GM19324 (cell line): Measurements from ENCODE around the gene SSMEM1.
"Not testable (repeated sequence)": the region's sequence is repeated elsewhere in the genome, so short reads cannot be mapped to it uniquely, and the experiment has no call there.

Source experiments
- ATAC-seq: cut with Tn5 transposase; IDR thresholded peaks from one replicate; pipeline ENCODE4 v1.9.1; 2021; ENCODE audit warnings: mild to moderate bottlenecking, moderate library complexity; ENCODE audit not compliant: unreplicated experiment, low FRiP score

Gene SSMEM1

DNA sequence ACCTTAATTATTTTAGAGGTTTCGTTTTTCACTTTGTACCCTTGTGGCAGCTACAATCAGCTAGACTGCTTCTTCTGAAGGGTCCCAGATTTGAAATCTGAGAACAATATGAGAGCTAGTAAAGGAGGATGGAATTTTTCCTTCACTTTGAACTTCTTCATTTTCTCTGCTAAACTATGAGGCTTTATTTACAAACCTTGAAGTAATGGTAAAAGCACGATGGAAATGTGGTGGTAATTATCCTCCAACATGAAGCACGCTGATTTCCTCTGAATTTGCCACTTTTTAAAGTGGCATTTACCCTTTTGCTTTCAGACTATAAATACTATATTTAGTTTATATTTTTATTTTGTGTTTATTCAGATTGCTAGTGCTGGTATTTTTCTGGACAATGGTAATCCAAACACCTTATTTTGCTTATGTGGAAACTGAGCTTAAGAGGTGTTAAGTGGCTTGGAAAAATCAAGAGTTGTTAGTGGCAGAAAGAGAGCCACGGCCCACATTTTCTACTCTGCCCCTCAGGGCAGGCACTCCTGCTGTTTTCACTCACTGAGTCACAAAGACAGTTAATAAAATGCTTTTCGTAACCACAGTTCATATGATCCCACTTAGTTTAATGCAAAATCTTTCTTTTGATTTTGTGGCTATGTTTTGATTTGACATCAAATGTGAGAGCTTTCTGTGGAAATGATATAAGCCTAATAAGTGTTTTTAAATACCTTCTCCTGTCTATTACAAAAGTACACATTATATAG, 2.7 kb downstream of the SSMEM1 start:
- ATAC-seq: no peak

DNA sequence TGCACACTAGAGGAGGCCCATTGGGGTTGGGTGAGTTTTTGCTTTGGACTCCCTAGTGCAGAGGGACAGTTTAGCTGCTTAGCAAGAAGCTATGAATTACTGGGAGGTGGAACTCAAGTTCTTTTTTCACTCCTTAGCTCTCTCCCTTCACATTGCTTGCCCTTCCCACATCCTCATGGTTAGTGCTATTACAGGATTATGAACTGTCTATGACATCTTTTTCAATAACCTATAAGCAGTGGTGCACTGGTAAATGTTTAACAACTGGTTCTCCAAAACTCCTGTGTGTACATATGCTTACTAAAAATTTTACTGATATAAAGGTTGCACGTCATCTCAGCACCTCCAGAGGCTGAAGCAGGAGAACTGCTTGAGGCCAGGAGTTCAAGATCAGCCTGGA, 6.2 kb downstream of the SSMEM1 start:
- ATAC-seq: no peak

DNA sequence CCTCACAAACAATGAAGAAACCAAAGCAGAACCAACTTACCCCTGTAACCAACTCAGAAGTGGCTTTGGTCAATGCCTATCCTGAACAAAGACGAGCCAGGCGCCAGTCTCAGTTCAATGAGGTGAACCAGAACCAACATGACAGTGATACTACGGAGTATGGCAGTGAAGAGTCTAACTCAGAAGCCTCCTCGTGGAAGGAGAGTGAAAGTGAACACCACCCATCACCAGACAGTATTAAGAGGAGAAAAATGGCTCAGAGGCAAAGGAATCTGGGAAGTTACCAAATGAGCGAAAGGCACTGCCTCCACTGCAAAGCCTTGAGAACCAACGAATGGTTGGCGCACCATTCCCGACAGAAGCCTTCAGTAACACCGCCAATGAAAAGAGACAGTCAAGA, 8.4 kb downstream of the SSMEM1 start:
- ATAC-seq: no peak

DNA sequence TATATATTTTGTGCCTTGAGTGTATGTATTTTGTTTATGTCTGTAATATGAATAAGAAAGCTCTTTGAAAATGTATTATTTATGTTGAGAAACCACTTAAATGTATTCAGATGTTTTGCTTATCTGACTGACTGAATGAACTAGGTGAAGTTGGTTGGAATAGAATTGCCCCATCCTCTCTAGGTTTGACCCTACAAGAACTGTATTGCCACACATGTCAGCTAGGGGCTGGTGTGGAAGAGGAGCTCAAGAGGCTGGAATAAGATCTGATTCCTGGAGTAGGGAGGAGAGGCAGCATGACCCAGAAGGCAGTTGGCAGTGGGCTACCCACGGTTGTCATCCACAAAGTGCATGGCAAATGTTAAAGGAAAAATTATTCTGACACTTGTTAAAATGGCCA, 9.1 kb downstream of the SSMEM1 start:
- ATAC-seq: no peak

DNA sequence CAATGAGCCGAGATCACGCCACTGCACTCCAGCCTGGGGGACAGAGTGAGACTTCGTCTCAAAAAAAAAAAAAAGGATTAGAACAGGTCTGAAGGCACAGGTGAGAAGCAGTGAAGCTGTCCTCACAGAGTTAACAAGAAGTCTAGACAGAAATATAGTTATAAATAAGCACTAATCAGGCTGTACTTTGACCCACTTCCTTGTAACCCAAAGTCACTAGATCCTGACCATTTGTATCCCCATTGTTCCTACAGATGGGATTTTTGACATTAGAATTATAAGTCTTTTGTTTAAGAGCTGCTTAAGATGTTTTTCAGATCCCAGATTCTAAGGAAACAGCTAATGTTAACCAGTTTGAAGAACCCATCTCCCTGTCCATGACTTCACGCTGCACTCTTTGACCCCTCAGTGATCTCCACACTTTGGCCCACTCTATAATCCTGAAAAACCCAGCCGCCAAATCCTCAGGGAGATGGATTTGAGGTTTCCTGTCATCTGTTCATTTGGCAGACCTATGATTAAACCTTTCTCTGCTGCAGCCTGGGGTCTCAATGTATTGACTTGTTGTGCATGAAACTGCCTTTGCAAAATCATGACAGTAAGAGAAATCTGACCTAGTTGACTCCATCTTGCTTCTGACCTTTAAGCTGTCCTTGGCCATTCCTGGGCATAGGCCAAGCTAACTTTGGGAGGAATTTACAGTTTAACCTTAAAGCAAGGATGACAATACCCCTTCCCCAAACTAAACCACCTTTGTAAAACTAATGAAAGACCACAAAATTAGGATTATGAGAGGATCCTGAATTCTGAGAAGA, 11.4 kb downstream of the SSMEM1 start:
- ATAC-seq: no peak

DNA sequence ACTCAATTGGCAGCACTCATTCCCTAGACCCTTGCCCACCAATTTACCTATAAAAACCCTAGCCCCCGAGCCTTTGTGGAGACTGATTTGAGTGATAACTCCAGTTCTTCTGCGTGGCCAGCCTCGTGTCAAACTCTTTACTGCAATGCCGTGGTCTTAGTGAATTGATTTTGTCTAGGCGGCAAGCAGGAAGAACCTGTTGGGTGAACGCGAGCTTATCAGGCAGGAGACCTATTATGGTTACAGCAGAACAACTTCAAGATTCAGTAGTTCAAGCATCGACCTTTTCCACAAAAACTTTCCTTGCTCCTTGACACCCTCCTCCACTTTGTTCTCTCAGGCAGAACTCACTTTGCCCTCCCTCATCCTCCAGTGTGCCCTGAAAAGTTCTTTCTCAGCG, 12.2 kb downstream of the SSMEM1 start:
- no peak for ATAC-seq

DNA sequence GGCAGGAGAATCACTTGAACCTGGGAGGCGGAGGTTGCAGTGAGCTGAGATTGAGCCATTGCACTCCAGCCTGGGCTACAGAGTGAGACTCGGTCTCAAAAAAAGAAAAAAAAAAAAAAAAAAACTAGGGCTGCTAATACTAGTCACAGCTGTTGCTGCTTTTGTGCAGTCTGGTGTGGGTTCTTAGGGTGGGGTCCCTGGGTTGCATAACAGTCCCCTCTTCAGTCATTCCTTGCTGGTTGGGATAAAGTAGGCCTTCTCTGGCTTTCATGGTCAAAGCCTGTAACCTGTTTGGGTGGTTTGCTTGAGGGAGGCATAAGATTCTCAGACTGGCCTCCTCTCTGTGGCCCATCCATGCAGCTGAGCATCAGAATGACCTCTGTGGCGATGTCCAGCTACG, 14.1 kb downstream of the SSMEM1 start:
- no peak for ATAC-seq

DNA sequence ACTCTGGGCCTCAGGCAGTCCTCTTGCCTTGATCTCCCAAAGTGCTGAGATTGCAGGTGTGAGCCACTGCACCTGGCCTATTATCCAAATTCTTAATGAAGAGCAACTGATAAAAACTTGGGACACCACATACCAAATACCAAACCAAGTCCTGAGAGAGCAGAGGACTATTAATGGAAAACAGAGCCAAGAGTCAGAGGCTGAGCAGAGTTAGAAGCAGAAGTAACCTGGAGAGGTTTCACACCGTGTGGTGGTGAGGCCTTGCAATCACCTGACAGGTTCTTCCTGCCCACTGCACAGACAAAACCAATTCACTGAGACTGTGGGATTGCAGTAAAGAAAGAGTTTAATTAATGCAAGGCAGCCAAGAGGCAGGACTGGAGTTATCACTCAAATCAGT, 16.0 kb downstream of the SSMEM1 start:
- ATAC-seq: no peak

DNA sequence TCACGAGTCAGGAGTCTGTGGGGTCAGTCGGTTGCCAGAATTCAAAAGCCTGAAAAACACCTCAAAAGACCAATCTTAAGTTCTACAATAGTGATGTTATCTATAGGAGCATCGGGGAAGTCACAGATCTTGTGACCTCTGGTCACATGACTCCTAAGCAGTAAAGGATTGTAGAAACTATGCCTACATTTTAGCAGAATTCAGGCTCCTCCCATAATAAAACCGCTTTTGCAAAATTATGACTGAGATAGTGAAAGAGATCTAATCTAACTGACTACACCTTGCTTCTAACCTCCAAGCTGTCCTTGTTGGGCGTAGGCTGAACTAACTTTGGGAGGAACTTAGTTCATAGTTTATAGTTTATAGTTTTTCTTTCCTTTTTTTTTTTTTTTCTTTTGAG, 16.6 kb downstream of the SSMEM1 start:
- ATAC-seq: no peak

DNA sequence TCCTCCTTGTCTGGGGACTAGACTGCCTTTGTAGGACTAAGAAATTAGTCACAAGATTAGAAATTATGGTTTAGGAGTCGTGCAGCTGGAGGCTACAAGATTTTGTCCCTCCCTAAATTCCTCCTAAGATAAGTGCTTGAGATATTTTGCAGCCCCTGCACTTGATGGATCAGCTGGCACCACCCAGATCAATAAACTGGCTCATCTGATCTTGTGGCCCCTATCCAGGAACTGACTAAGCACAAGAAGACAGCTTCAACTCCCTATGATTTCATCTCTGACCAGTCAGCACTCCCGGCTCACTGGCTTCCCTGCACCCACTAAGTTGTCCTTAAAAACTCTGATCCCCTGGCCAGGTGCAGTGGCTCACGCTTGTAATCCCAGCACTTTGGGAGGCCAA, 17.3 kb downstream of the SSMEM1 start:
- not testable (repeated sequence) for ATAC-seq

DNA sequence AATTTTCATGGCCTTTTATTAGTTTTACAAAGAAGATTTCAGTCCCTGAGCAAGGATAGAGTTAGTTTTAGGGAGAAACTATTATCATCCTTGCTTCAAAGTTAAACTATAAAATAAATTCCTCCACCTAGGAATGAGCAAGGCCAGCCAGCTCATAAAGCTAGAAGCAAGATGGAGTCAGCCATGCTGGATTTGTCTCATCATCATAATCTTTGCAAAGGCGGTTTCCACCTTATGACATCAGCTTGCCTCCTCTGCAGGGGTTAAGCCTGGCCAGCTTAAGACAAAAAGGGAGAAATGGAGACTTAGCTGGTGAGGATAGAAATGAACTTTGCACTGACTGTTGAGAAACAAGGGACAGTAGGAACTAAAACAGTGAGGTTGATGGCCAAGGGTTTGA, 18.7 kb downstream of the SSMEM1 start:
- ATAC-seq: no peak

DNA sequence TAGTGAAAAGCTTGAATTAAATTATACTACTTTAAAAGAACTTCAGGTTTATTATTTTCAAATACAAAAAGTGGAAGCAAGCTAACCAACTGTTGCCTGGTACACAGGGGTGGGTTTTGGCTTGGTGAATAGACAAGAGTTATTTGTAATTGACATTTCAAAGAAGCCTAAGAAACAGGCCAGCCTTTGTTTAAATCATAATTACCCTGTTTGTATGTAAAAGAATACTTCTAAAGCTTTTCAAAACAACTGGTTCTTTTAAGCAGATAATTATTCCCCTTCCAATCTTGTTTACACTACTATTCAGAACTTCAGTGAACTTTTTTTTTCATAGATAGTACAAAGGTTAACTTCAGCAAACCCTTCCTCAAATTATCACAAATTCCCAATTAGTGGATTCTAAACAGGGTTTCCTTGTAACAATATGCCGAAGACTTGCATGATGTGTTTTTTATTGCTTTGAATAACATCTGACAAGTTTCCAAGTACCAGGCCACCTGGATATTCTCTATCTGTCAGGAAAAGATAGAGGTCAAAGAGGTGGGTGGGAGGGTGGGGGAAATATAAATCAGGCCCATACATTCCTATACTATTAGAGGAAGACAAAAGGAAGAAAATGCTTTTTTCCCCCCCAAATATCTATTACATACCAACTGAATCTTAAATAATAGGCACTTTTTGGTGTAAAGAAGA, 20.4 kb downstream of the SSMEM1 start:
- ATAC-seq: no peak

DNA sequence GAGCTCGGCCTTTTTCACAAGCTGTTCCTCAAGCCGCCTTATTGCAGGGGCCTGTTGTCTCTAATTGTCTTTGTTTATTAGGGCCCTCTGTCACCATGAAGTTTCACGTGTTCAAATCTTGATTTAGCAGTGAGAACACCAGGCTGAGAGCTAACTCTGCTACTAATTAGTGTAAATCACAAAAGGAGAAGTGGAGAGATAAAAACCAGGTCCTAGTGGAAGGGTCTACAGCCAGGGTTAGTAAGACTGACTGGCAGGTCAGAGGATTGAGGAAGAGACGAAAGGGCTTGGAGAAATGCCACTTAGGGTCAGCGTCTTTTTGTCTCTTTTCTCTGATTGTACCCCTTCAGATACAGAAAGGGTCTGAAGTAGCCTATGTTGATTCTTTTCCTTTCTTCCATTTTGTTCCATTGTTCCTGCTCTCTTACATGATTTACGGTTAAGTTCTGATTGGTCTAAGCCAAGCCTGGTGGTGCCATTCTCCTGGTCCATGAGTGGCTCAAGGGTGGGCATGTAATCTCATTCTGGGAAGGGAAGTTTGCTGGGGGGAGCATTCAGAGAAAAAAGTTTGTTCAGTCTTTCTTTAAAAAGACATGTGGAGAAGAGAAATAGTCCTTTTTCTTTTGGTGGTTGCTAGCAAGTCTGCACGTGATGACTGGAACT, 21.3 kb downstream of the SSMEM1 start:
- no peak for ATAC-seq

DNA sequence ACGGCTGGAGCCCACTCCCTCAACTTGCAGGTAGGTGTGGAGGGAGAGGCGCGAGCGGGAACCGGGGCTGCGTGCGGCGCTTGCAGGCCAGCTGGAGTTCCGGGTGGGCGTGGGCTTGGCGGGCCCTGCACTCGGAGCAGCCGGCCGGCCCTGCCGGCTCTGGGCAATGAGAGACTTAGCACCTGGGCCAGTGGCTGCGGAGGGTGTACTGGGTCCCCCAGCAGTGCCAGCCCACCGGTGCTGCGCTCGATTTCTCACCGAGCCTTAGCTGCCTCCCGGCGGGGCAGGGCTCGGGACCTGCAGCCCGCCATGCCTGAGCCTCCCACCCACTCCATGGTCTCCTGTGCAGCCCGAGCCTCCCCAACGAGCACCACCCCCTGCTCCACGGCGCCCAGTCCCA, 22.3 kb downstream of the SSMEM1 start:
- ATAC-seq: not testable (repeated sequence)

DNA sequence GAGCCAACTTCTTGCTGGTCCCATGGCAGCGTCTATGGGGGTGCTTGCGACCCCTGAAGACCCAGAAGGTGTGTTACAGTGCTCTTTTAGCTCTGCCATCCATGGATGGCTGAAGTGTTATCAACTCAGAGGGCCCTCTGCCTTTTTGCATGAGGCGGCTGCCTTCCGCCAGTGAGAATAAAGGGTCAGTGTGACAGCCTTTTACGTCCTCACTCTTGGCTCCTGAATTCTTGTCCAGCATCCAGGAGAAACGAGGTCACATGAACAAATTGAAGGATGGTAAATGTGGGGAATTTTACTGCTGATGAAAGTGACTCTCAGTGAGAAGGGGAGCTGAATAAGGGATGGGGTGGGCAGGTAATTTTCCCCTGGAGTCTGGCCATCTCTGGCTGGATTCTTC, 24.1 kb downstream of the SSMEM1 start:
- no peak for ATAC-seq

DNA sequence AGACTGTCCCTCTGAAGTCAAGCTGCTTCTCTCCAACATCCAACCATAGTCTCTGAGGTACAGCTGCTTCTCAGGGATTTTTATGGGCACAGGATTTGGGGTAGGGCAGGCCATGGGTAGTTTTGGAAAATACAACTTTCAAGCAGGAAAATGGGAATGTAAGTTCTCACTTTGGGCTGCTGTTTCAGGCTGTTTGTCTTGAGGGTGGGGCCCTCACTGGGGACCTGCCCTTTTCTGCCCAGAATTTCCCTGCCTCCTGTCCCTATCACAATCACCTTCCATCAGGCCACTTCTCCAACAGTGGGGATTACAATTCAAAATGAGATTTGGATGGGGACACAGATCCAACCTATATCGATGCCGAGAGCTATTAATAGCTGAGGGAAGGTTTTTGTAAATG, 24.5 kb downstream of the SSMEM1 start:
- ATAC-seq: no peak

DNA sequence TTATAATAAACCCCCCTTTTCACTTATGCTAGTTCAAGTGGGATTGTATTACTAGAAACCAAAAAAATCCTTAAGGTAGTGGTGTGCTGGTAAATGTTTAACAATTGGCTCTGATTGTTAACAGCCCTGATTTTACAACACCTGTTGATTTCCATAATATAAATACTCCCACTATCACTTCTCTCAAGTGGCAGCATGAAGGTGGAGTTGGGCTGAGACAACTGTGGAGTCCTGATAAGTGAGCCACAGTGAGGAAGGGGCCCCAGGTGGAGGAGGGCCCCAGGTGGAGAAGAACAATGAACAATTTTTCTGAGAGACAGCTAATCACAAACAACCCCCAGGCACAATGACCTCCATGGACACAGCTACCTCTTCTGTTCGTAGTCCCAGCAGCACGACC, 26.4 kb downstream of the SSMEM1 start:
- no peak for ATAC-seq

DNA sequence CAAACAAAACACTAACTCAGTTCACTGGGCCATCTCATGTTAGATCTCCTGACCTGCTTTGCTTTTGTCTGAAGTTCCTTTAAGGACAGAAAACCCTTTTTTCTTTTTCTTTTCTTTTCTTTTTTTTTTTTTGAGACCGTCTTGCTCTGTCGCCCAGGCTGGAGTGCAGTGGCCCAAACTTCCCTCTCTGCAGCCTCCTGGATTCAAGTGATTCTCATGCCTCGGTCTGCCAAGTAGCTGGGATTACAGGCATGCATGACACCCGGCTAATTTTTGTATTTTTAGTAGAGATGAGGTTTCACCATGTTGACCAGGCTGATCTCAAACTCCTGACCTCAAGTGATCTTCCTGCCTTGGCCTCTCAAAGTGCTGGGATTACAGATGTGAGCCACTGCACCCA, 28.7 kb downstream of the SSMEM1 start:
- not testable (repeated sequence) for ATAC-seq

DNA sequence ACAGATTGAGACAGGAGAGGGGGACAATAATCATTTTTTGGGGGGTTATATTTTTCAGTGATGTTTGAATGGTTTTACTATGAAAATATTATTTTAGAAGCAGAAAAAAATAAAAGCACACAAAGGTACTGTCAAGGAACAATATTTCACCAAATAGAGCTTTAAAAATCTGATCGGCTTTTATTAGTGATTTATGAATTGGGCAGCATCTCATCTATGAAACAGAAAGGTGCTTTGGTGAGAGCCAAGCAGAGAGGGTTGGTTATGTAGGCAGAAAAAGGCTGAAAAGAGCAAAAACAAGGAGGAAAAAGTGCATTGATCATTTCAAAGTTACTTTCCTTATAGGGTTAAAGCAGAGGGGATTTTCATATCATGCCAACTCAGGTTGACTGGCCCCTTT, 32.6 kb downstream of the SSMEM1 start:
- ATAC-seq: no peak

DNA sequence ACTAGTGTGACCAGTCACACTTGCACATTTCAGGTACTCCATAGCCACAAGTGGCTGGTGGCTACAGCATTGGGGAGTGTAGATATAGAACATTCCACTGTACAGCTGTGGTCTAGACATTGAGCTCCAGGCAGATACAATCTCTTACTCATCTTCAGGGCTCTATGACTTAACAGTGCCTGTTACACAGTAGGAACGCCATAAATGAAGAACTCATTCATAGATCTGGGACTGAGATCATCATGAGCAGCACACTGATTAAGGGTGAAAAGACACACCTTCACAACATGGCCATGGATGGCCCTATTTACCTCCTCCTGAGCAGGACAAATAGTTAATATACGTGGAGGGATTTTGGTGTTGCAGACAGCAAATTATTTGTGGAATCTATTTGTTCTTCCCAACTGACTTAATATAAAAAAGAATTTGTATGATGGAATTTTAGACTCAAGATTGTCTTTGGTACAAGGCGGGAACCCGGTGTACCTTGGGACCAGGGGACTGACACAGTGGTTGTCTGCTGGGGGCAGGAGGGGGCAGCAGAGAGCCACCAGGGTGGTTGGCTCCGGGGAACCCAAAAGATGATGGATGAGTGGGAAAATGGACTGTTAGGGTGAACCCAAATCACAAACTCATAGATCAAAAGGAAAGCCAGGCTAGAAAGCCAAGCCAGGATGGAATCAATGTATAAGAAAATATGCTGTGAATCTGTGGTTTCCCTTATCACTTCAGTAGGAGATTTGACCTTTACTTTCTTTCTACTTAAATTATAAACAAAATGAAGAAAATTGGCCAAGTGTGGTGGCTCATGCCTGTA, 34.7 kb downstream of the SSMEM1 start:
- peak; percentile 57 for ATAC-seq
